ENCODE measurements around the gene ZFP64.

Gene ZFP64

GRCh38 chr20:52103335-52103912 lies 88.2 kb downstream of the ZFP64 start:
- DNase-seq: no peak

GRCh38 chr20:52102559-52102958 lies 89.0 kb downstream of the ZFP64 start:
- no peak for DNase-seq

GRCh38 chr20:52102126-52102525 lies 89.5 kb downstream of the ZFP64 start:
- DNase-seq: no peak

Measured in activated naive CD4-positive, alpha-beta T cell treated with Interleukin-2 at 50 U/mL for 16 hours (primary cell).